SK-N-MC (cell line): Measurements from ENCODE around the gene OR56B1.

ENCODE experiments used
- EZH2 ChIP-seq: fragments of 200-600 bp; sonication (generic); IDR thresholded peaks from one replicate; pipeline ENCODE4 v1.6.1; 2017; ENCODE audit warnings: antibody characterized with exemption
- FOXP2 ChIP-seq: optimal IDR thresholded peaks from 2 replicates; pipeline ENCODE3; 2011; ENCODE audit warnings: mild to moderate bottlenecking, moderate library complexity; ENCODE audit not compliant: insufficient read depth; ENCODE audit errors: extremely low read length, control extremely low read depth
- POLR2AphosphoS5 ChIP-seq: IDR thresholded peaks from 2 replicates; pipeline ENCODE4 v1.6.1; 2012; ENCODE audit warnings: mild to moderate bottlenecking, low read depth, low read length, borderline replicate concordance

GRCh38 chr11:5783255-5783654, 47.0 kb downstream of the OR56B1 start, which contains the start of gene OR52N5:
- no peak for TF ChIP-seq EZH2
- no peak for TF ChIP-seq FOXP2
- TF ChIP-seq POLR2AphosphoS5: no peak
